Globus pallidus (tissue), 1 donor: ENCODE results near the gene RNF144A.

Experiments used
- DNase-seq: peaks from one replicate; pipeline ENCODE4 v3.0.0-alpha.2; 2015; ENCODE audit warnings: low spot score

The RNF144A gene

DNA sequence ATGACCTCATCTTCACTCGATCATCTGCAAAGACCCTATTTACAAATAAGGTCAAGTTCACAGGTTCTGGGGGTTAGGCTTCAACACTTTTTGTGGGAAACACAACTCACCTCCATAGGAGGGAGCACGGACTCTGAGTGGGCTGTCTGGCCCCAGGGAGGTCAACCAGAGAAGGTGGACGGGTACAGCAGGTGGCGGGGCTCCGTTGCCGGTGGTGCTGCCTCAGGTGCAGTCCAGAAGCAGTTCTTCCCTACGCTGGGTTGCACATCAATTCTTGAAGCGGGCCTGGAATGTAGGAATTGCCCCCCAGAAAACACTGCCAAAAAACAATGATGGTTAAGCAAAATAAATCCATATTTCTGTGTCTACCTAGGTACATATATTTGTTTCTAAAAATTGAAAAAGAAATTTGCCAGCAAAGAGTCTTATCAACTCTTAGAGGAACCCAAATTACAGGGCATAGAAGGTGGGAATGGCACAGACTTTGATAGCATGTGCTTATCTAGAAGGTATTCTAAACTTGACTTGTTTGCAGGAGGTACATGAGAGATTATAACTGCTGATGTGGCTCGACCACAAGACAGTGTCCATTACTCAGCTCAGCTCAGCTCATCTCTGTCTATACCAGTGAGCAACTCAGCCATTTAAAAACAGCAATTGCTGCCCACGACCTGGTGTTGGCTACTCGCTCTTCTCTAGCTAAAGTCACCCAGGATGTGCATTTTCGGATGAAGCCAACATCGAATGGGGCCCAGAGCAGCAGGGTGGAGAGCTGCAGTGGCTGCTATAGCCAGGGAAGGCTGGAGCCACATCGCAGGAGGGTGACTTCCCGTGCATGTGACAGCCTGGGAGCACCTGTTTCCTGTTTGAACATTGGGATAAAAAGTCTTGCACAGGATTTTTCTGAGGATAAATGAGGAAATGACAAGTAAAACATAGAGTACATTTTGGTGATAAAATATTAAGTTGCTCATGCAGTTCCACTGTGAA is 128.7 kb downstream of the RNF144A start:
- no peak for DNase-seq

DNA sequence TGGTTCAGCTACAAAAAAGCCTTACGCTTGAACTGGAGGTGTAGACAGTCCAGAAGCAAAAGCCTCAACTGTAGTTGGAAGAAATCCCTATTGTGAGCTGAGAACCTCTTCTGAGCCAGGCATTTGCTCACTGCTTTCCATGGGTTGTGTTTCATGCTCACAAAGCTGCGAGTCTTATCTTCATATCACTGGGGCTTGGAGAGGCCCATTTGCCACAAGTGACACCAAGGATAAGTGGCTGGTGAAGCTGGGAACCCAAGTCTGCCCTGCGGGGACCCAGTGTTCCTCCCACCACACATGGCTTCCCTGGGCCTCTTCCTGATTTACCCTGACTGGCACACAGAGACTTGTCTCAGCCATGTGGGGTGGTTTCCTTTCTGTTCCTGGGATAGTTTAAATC is 130.4 kb downstream of the RNF144A start:
- DNase-seq: no peak

DNA sequence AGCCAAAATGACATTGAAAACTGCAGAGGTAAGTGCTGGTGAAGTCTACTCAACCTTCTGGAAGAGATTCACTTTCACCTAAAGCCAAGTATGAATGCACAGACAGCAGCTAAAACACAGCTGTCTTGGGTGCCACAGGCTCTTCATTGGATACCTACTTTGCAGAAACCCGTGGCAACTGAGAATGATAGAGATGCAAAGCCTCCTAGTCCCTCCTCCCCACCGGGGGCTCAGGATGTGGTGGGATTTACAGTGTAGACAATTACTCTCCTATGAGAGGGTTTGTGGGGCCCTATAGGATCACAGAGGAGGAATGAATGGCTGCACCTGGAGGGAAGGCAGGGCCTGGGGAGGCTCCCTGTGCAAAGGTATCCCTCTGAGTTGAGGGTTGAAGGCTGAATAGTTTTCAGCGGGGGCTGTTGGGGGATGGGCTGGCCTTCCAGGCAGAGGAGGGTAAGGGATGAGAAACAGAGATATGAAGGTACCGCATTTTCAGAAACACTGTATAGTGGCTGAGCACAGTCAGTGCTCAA is 131.6 kb downstream of the RNF144A start:
- no peak for DNase-seq

DNA sequence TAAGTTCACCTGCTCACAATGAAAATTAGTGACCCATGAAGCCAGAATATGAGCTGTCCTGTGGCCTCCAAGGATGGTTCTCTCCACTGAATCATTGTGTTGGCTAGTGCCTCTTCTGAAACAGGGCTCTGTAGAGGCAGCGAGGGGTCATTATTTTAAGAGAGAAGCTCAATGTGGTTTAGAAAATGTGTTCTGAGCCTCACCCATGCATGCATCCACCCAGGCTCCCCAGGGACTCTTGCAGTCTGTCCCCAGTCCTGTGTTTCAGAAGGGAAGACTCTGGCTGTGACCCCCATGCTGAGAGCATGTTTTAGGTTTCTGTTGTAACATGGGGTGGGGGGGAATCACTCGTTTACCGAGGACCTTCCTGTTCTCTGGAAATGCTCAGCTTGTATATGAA is 135.2 kb downstream of the RNF144A start:
- DNase-seq: no peak

DNA sequence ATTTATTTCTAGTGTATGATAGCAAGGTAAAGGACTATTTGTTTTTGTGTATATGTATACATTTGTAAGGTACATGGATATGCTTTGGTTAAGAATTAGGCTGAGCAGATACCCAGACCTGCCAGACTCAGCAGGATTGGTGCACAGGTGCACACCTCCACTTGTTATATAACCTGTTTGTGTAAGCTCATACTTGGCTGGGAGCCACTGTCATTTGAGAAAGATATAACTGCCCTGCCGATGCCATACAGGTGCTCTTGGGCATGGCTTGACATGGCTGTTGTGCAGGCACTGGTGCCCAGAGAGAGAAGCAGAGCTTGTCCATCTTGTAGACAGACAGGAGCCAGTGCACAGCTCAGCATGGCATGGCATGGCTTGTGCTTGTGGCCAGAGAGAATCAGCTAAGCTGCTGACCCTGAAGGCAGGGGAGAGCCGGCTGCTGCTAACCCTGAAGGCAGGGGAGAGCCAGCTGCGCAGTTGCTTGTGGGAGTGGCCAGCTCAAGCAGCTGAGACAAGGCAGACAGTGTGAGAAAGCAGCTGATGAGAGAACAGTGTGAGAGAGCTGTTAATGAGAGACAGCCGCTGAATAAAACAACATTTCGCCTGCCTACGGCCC is 136.5 kb downstream of the RNF144A start:
- no peak for DNase-seq

DNA sequence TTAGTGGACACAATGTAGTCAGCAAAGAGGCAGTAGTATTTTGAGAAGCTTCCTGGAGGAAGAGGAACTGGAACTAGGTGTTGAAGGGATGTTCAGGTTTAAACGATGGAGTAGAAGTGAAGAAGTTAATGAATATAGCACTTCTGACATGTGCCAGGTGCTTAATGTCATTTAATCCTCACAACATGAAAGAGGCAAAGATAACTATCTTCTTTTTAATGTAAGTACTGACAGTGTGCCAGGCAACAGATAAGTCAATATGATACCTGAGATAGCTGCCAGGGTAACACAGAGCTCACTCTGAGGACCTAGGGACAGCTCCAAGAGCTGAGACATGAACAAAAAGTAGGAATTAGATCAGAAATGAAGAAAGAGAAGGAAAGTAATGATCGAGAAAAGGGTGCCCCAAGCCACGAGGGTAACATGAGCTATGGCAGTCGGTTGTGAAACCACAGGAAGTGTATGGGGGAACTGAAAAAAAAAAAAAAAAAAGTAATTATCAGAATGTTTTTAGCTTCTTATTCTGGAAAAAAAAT is 140.7 kb downstream of the RNF144A start:
- DNase-seq: no peak

DNA sequence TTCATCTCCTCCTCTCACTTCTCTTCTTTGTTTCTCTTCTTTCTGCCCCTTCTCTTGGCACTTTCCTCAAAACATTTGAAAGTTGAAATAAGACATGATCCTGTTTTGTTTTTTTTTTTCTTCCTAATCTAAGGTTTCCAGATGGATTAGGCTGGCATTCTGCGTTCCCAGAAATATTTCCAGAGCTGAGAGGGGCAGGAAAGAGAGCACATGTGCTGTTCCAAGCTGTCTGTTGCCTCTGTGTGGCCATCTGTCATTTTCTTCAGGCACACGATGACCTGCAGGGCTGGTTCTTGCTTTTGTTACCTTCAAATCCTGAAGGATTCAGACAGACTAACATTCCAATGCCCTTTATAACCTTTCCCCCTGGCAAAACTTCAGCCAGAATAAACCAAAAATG is 142.9 kb downstream of the RNF144A start:
- no peak for DNase-seq

DNA sequence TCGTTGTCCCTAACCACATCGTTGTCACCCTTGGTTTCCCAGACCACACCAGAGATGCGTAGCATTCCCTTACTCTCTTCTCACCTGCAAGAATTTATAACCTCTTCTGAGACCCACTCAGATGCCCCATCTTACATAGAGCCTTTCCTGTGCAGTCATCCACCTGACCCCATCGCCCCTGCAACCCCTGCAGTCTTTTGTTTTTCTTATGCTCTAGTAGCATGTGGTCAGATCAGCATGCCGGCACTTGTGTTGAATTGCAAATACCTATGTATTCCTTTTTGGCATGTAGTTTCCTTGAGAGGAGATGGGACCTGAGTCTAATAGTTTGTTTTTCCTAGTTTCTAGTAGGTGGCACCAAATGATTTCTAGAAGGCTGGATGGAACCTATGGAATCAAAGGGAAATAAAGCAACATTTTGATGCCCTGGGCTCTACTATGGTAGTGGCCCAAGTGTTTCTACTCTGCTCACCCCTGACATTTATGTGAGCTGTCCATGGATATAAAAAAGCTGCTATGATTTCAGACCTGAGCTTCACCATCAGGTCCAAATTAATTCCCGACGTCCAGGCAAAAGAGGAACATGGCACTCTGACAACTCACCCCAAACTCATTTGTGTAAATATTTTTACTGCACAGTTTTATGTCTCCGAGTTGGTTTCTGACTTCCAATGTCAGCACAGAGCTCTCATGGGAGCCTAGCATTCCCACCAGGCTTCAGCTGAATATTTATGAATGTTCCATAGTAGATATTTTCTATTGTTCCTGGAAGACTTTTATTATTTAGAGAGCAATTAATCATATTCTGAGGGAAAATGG is 143.6 kb downstream of the RNF144A start:
- no peak for DNase-seq

DNA sequence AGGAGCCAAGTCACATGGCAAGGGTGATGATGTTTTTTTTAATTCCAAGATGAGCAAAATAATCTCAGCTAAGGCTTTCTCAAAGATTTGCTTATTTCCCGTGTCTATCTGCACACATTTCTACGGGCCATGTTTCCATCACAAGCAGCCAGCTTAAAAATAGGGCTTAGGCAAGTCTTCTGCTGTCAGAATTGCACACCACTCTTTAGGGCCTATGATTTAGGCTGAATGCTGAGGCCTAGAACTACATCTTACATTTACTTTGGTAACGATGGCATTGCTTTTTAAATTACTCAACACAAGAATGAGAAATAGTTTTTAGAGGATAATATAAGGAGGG is 144.2 kb downstream of the RNF144A start:
- no peak for DNase-seq

DNA sequence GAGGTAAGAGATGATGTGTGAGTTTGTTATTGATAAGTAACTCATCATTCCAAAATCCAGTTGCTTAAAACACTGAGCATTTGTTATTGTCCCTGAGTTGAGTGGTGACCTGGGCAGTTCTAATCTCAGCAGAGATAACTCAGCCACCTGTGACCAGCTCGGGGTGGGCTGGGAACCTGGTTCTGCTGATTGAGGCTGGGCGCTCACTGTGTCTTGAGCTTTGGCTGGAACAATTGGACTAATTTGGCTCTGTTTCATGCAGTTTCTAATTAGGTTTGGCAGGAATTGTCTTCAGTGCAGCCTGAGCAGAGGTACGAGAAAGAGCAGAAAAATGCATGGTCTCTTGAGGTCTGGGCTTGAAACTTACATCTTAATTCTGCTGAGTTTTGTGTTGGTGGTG is 144.7 kb downstream of the RNF144A start:
- DNase-seq: no peak

DNA sequence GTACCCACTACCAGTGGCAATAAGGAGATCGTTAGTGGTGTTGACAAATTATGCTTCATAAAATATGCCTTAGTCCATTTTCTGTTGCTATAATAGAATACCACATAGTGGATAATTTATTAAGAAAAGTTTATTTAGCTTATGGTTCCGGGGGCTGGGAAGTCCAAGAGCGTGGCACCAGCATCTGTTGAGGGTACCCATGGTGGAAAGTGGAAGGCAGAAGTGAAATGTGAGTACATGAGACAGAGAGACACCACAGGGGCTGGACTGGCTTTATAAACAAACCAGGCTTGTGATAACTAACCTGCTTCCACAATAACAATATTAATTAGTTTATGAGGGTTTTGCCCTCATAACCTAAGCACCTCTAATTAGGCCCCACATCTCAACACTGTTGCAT is 146.6 kb downstream of the RNF144A start:
- no peak for DNase-seq

DNA sequence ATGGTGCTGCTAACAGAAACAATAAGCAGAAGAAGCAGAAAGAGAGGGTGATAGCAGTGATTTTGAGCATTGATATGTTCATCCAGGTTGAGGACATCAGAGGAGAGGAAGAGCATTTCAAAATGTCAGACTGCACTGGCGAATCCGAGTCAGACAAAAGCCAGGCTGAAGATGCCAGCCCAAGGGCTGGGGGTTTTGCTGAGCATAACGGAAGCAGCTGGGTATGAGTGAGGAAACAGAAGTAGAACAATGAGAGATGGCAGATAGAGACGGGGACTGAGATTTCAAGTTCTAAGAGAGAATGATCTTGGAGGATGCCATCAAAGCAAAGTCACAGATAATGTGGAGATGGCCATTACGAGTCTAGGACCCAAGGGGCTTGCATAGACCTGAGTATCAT is 151.2 kb downstream of the RNF144A start:
- DNase-seq: no peak

DNA sequence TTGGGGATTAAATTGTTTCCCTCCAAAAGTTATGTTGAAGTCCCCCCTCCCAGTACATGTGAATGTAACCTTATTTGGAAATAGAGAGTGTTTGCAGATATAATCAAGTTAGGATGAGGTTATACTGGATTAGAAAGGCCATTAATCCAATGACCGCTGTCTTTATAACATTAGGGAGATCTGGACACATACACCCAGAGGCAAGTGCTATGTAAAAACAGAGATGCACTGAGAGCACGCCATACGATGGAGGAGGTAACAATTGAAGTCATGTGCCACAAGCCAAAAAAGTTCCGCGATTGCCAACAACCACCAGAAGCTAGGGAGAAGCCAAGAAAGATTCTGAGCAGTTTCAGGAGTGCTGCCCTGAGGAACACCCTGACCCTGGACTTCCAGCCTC is 153.3 kb downstream of the RNF144A start:
- DNase-seq: no peak

DNA sequence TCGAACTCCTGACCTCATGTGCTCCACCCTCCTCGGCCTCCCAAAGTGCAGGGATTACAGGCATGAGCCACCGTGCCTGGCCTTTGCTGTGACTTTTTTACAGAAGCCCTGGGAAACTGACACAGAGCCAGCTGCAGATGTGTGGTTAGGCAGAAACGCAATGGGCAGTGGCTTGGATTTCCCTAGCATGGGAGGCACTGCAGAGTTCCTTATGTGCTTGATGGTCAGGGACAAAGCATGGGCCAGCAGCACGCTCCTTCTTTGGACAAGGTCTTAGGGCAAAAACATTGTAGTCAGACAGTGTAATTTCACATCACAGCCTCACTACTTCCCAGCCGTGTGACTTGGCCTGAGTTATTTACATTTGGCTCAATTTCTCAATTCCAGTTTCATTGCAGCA is 153.9 kb downstream of the RNF144A start:
- no peak for DNase-seq

DNA sequence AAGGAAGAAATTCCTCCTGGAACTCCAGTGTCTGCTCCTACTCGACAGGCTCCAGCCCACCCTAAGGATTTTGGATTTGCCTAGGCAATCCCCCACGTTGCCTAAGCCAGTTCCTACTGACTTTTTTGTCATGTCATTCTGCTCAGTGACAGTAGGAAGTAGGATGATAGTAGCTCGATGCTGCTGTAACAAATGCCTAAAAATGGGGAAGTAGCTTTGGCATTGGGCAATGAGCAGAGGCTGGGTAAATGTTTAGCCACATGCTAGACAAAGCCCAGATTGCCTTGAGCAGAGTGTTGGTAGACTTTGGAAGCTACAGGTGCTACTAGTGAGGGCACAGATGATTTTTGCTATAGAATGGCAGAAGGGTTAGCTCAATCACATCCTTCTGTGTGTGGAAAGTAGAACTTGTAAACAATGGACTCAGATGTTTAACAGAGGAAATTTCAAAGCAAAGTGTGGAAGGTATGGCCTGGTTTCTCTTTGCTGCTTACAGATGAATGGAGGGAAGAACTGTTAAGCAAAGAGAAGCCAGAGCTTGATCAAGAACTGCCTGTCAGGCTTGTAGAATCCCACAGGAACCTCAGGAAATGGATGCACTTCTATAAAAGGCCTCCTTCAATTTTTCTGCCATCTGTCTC is 154.8 kb downstream of the RNF144A start:
- no peak for DNase-seq

DNA sequence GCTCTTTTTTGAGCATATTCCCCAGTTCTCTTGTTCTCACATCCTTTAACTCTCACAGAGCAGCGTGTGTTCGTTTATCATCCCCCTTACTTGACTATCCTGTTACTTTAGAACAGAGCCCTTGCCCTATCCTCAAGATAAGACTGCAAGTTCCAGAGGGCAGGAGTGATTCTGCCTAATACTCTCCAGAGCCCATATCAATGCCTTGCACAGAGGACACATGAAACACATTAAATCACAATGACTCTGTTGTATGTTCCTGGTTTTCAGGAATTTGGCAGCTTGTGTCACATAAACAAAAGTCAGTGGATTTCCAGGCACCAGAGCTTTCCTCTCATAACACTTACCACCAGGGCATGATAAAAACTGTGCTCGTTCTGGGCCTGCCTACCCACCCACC is 156.7 kb downstream of the RNF144A start:
- no peak for DNase-seq

DNA sequence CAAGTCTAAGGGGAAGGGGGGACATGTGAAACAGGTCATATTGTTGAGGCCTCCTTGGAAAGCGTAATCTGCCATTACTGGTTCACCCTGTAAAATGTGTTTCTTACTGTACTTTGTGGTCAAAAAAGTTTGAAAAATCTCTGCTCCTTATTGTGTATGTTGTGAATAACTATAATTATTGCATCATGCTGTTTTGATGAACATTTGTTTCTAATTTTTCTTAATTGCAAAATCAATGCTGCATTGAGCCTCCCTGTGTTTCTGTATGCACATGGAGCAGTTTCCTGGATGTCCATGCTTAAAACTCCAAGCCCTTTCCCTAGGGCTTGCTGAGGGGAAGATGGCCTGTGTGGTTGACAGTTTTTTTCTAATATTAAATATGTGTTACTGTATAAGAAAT is 158.6 kb downstream of the RNF144A start:
- no peak for DNase-seq

DNA sequence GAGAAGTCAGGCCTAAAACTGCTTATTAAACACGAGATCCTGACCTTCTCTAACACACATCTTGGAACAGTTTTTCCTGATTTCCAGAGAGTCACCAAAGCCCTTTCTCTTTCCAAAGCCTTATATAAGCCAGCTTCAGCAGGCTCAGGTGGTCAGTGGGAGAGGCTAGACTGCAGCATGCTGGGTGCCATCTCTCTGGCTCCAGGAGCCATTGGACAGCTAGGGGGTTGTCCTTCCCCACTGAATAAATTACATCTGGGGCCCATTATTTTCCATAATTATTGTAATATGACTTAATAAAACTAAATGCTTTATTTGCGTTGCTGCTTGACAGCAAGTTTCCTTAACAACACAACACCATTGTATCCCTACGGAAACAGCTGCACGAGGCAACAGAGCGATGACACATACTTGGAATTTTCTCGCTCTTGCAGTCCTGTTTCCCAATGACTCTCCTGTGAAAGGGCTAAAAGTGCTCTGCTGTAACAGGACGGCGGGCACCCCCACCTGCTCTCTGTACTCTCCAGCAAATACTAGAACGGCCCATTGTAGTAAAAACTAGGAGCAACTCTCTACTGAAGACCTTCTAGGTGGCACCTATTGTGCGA is 160.6 kb downstream of the RNF144A start:
- DNase-seq: no peak

DNA sequence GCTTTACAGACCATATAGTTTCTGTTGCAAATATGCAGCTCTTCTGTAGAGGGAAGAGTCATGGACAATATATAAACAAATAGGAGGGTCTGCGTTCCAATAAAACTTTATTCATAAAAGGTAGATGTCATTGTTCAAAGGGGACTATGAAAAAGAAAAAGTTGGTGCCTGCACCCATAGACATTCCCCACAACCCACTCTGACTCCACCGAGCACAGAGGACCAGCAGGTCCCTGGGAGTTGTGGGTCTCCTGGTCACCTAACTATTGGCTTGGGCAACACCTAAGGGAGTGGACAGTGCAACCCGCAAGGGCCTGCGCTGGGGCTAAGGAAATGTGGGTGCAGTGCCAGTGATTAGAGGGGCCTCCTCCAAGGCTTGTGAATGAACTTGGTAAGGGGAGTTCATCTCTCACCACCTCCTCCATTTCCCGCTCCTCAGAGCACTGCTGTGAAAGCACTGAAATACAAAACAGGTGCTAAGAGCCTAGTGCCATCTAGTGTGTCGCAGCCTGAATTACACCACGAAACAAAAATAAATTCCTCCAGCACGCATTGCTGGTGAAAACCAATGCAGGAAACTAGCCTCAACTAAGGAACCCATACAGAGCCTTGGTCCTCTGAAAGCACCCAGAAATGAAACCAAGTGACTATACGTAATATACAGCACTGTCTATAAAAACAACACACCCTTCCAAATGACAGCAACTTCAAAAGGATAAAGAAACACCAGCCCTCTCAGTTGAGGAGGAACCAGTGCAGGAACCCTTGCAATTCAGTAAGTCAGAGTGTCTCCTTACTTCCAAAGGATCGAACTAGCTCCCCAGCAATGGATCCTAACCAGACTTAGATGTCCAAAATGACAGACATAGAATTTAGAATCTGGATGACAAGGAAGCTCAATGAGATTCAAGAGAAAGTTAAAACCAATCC is 166.6 kb downstream of the RNF144A start:
- DNase-seq: no peak

DNA sequence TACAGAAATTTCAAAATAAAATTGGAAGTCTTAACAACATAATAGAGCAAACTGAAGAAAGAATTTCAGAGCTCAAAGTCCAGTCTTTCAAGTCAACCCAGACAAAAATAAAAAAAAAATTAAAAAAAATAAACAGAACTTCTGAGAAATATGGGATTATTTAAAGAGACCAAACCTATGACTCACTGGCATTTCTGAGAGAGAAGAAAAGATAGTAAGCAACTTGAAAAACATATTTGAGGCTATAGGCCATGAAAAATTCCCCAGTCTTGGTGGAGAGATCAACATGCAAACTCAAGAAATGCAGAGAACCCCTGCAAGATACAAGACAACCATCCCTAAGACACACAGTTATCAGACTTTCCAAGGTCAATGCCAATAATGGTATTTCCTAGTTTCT is 167.4 kb downstream of the RNF144A start:
- DNase-seq: no peak
